SK-N-SH (cell line): ENCODE data around the gene UBA3. TPM values are rescaled to one million over a fixed set of nuclear protein-coding genes. Genes with fewer than 3 reads are reported as not detected.

ENCODE experiments used
- CTCF ChIA-PET: fragments of 300-600, 350-600 bp; formaldehyde crosslinking; extraction: SDS; loops from one replicate; lab custom pipeline; 2021; lab: Yijun Ruan, JAX
- POLR2A ChIA-PET: fragments of 350-600 bp; sonication (Branson Sonifier 250); formaldehyde crosslinking; extraction: SDS; loops from one replicate; lab custom pipeline; 2020; ENCODE audit warnings: antibody characterized with exemption, inconsistent platforms; lab: Yijun Ruan, JAX
- DNase-seq: peaks from one replicate; pipeline ENCODE4 v3.0.0; 2012
- H2AFZ ChIP-seq: fragments of 200-600 bp; sonication (generic); 2 replicates; pipeline ENCODE4 v1.8.1; 2016; ENCODE audit warnings: antibody characterized with exemption, mild to moderate bottlenecking, low read depth
- H3F3A ChIP-seq: fragments of 200-600 bp; sonication (generic); replicated peaks from 2 replicates; pipeline ENCODE3; 2016; ENCODE audit warnings: antibody characterized with exemption, mild to moderate bottlenecking; ENCODE audit not compliant: insufficient read depth
- H3K27ac ChIP-seq, 2 experiments: fragments of 200-500 bp in 1 of 2; fragments of 200-600 bp in 1 of 2; sonication (Bioruptor generic) in 1 of 2; sonication (generic), shearing (Covaris generic) in 1 of 2; 2 replicates each; pipeline versions ENCODE4 v1.5.1 to v1.6.1; 2014 to 2016; ENCODE audit warnings: low read depth in 2 of 2, inconsistent platforms in 1 of 2, low read length in 1 of 2, mild to moderate bottlenecking in 1 of 2, mixed read lengths in 1 of 2
- H3K27me3 ChIP-seq: fragments of 200-600 bp; sonication (generic), shearing (Covaris generic); 2 replicates; pipeline ENCODE4 v1.6.1; 2016; ENCODE audit warnings: mixed run types; ENCODE audit not compliant: insufficient read depth
- H3K36me3 ChIP-seq, 2 experiments: fragments of 200-500 bp in 1 of 2; fragments of 200-600 bp in 1 of 2; sonication (Bioruptor generic) in 1 of 2; sonication (generic) in 1 of 2; replicated peaks in 1 of 2; 2 replicates each; pipeline versions ENCODE3 to v1.5.1; 2014 to 2016; ENCODE audit warnings: low read length in 1 of 2, mild to moderate bottlenecking in 1 of 2; ENCODE audit not compliant: insufficient read depth in 2 of 2, control insufficient read depth in 1 of 2
- H3K4me1 ChIP-seq, 2 experiments: fragments of 200-500 bp in 1 of 2; fragments of 200-600 bp in 1 of 2; sonication (Bioruptor generic) in 1 of 2; sonication (generic), shearing (Covaris generic) in 1 of 2; 2 replicates each; pipeline versions ENCODE4 v1.5.1 to v1.6.1; 2014 to 2016; ENCODE audit warnings: low read depth in 1 of 2, low read length in 1 of 2, mixed run types in 1 of 2; ENCODE audit not compliant: insufficient read depth in 2 of 2, control insufficient read depth in 1 of 2
- H3K4me2 ChIP-seq: fragments of 200-600 bp; sonication (generic), shearing (Covaris generic); 2 replicates; pipeline ENCODE4 v1.6.1; 2017; ENCODE audit warnings: mixed run types
- H3K4me3 ChIP-seq, 2 experiments: fragments of 200-500 bp in 1 of 2; fragments of 200-600 bp in 1 of 2; sonication (Bioruptor generic) in 1 of 2; sonication (generic), shearing (Covaris generic) in 1 of 2; 2 replicates each; pipeline versions ENCODE4 v1.5.1 to v1.8.1; 2014 to 2016; ENCODE audit warnings: low read depth in 2 of 2, inconsistent platforms in 1 of 2, low read length in 1 of 2, mild to moderate bottlenecking in 1 of 2, mixed read lengths in 1 of 2, moderate library complexity in 1 of 2
- H3K79me2 ChIP-seq: fragments of 200-600 bp; sonication (generic); 2 replicates; pipeline ENCODE4 v1.8.1; 2017; ENCODE audit warnings: mild to moderate bottlenecking; ENCODE audit not compliant: insufficient read depth
- H3K9ac ChIP-seq: fragments of 200-600 bp; sonication (generic); 2 replicates; pipeline ENCODE4 v1.6.1; 2017; ENCODE audit warnings: mixed run types
- H3K9me2 ChIP-seq: fragments of 200-600 bp; sonication (generic); 2 replicates; pipeline ENCODE4 v1.6.1; 2017; ENCODE audit warnings: mixed run types
- H3K9me3 ChIP-seq: fragments of 200-600 bp; sonication (generic); 2 replicates; pipeline ENCODE4 v1.6.1; 2017; ENCODE audit warnings: mixed run types, mild to moderate bottlenecking, moderate library complexity
- H4K20me1 ChIP-seq: fragments of 200-600 bp; sonication (generic); 2 replicates; pipeline ENCODE4 v1.6.1; 2017; ENCODE audit warnings: mild to moderate bottlenecking, mixed run types; ENCODE audit not compliant: insufficient read depth
- ELF1 ChIP-seq: IDR thresholded peaks from 2 replicates; pipeline ENCODE4 v1.4.0; 2012
- EZH2phosphoT487 ChIP-seq: fragments of 200-600 bp; sonication (generic); IDR thresholded peaks from 2 replicates; pipeline ENCODE4 v1.6.1; 2017; ENCODE audit warnings: low read depth, mixed run types, mild to moderate bottlenecking, antibody characterized with exemption, moderate library complexity, borderline replicate concordance
- FOSL2 ChIP-seq: IDR thresholded peaks from 2 replicates; pipeline ENCODE4 v1.4.0; 2012; ENCODE audit warnings: low read depth, mild to moderate bottlenecking, moderate library complexity, borderline replicate concordance
- FOXJ3 ChIP-seq: sonication (generic); formaldehyde crosslinking; IDR thresholded peaks from 2 replicates; pipeline ENCODE4 v1.5.1; 2020; ENCODE audit warnings: mild to moderate bottlenecking, missing genetic modification reagents
- GABPA ChIP-seq: IDR thresholded peaks from 2 replicates; pipeline ENCODE4 v1.4.0; 2012; ENCODE audit warnings: low read depth, mild to moderate bottlenecking
- IRF3 ChIP-seq: fragments of 150-350 bp; IDR thresholded peaks from 2 replicates; pipeline ENCODE4 v1.6.1; 2016; ENCODE audit warnings: mild to moderate bottlenecking, low read depth, low read length
- NFIC ChIP-seq: IDR thresholded peaks from 2 replicates; pipeline ENCODE4 v1.4.0; 2012; ENCODE audit warnings: borderline replicate concordance
- NRF1 ChIP-seq: IDR thresholded peaks from 2 replicates; pipeline ENCODE4 v1.6.1; 2012; ENCODE audit warnings: low read depth, mild to moderate bottlenecking, low read length
- POLR2AphosphoS5 ChIP-seq: IDR thresholded peaks from 2 replicates; pipeline ENCODE4 v1.6.1; 2012; ENCODE audit warnings: low read depth, low read length
- RAD21 ChIP-seq: IDR thresholded peaks from 2 replicates; pipeline ENCODE4 v1.6.1; 2012; ENCODE audit warnings: mild to moderate bottlenecking, low read length
- RCOR1 ChIP-seq: fragments of 150-350 bp; IDR thresholded peaks from 2 replicates; pipeline ENCODE4 v1.6.1; 2017; ENCODE audit warnings: antibody characterized with exemption, low read length
- SIN3A ChIP-seq: IDR thresholded peaks from 2 replicates; pipeline ENCODE4 v1.6.1; 2012; ENCODE audit warnings: low read depth, mild to moderate bottlenecking, low read length, moderate library complexity, borderline replicate concordance
- TAF1 ChIP-seq: IDR thresholded peaks from 2 replicates; pipeline ENCODE4 v1.6.1; 2012; ENCODE audit warnings: low read depth, mild to moderate bottlenecking, low read length, moderate library complexity, borderline replicate concordance
- TCF12 ChIP-seq: IDR thresholded peaks from 2 replicates; pipeline ENCODE4 v1.4.0; 2012
- TEAD4 ChIP-seq: IDR thresholded peaks from 2 replicates; pipeline ENCODE4 v1.4.0; 2012; ENCODE audit warnings: mild to moderate bottlenecking, borderline replicate concordance; ENCODE audit not compliant: insufficient read depth
- USF1 ChIP-seq: IDR thresholded peaks from 2 replicates; pipeline ENCODE4 v1.4.0; 2012; ENCODE audit warnings: low read depth, borderline replicate concordance
- USF2 ChIP-seq: fragments of 150-350 bp; IDR thresholded peaks from 2 replicates; pipeline ENCODE4 v1.6.1; 2017; ENCODE audit warnings: antibody characterized with exemption, low read length, low read depth, borderline replicate concordance
- YY1 ChIP-seq: IDR thresholded peaks from 2 replicates; pipeline ENCODE4 v1.4.0; 2012; ENCODE audit warnings: low read depth, mild to moderate bottlenecking
- ZBTB33 ChIP-seq: IDR thresholded peaks from 2 replicates; pipeline ENCODE4 v1.4.0; 2012; ENCODE audit warnings: low read depth, borderline replicate concordance
- WGBS: methylation state at CpG from one replicate; pipeline ENCODE4 v1.1.6; 2017; ENCODE audit warnings: low lambda C conversion rate; 5-methylcytosine and 5-hydroxymethylcytosine counted together
- polyA plus RNA-seq, 3 experiments: library from polyadenylated mRNA; depleted of rRNA; stranded (reverse); fragments of >200 nt; gene quantifications; 2 replicates each; pipeline ENCODE4 v1.2.3, GENCODE V29; 2012
- TF ChIP-seq, protein P1 (sequence below): IDR thresholded peaks from 2 replicates; pipeline ENCODE4; 2012
- TF ChIP-seq, protein P2 (sequence below): fragments of 200-600 bp; sonication (generic); IDR thresholded peaks from 2 replicates; pipeline ENCODE4 v1.6.1; 2017; ENCODE audit warnings: antibody characterized with exemption, mild to moderate bottlenecking, moderate library complexity

UBA3 gene
- polyA plus RNA-seq, 1 of the 3 experiments (the other 2 are of a cell fraction), result 43.0 TPM

DNA sequence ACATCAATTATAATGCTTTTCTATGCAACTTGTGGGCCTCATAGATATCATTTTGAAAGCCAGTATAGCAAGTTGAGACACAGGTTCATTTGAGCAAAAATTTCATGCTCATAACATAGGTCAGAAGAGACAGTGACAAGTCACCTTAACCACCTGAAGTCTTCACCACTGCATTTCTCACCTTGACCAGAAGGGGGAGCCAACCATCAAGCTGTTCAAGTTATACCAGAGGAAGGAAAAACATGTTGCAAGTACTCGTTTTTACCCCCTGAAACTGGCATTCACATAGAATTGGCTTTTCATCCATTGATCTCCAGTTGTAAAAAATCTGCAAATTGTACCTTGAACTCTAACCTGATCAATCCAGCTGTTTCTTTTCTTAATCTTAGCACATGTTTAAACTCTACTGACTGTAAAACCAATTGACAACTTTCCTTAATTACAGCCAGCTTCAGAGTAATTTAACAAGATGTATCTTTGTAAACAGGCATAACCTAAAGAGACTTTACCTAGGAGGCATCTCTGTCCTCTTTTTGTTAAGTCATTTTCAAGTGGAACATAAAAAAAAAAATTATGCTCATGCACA is 40.8 kb upstream of the UBA3 start (continued):
- TF ChIP-seq USF1 (no peak), RAD21 (peak; percentile 86)
- TF ChIP-seq, protein P1, sequence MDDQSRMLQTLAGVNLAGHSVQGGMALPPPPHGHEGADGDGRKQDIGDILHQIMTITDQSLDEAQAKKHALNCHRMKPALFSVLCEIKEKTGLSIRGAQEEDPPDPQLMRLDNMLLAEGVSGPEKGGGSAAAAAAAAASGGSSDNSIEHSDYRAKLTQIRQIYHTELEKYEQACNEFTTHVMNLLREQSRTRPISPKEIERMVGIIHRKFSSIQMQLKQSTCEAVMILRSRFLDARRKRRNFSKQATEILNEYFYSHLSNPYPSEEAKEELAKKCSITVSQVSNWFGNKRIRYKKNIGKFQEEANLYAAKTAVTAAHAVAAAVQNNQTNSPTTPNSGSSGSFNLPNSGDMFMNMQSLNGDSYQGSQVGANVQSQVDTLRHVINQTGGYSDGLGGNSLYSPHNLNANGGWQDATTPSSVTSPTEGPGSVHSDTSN, result no peak
- TF ChIP-seq, protein P2, sequence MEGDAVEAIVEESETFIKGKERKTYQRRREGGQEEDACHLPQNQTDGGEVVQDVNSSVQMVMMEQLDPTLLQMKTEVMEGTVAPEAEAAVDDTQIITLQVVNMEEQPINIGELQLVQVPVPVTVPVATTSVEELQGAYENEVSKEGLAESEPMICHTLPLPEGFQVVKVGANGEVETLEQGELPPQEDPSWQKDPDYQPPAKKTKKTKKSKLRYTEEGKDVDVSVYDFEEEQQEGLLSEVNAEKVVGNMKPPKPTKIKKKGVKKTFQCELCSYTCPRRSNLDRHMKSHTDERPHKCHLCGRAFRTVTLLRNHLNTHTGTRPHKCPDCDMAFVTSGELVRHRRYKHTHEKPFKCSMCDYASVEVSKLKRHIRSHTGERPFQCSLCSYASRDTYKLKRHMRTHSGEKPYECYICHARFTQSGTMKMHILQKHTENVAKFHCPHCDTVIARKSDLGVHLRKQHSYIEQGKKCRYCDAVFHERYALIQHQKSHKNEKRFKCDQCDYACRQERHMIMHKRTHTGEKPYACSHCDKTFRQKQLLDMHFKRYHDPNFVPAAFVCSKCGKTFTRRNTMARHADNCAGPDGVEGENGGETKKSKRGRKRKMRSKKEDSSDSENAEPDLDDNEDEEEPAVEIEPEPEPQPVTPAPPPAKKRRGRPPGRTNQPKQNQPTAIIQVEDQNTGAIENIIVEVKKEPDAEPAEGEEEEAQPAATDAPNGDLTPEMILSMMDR, result peak; percentile 97

- Histone ChIP-seq H3K79me2 (no peaks in the 10 kb centered on the region), H3F3A (no peaks in the 10 kb centered on the region), H3K9ac (no peak overlapping the region), H3K4me1 (no peaks in the 10 kb centered on the region), H3K4me2 (no peak overlapping the region), H3K4me3 (no peak overlapping the region), H3K36me3 (no peaks in the 10 kb centered on the region), H3K27ac (no peak overlapping the region), H2AFZ (no peak overlapping the region; the same call in 1 of the 2 replicates), H3K27me3 (no peaks in the 10 kb centered on the region), H4K20me1 (no peaks in the 10 kb centered on the region), H3K9me2 (no peaks in the 10 kb centered on the region), H3K9me3 (no peaks in the 10 kb centered on the region)
- ChIA-PET POLR2A (no interaction called here), CTCF (interaction anchor here (0.8 to 6.7 kb wide), 22 partner anchors 11 to 617 kb away, joined by 3 to 58 read pairs (median 8); partner anchors contain the start of gene TMF1)
- no peak for DNase-seq
- 63% methylated on average over 5 of the region's 5 CpGs for WGBS
- TF ChIP-seq NFIC (no peak), TAF1 (no peak), USF2 (no peak), SIN3A (no peak), NRF1 (no peak), RCOR1 (no peak), FOSL2 (no peak), EZH2phosphoT487 (no peak), FOXJ3 (CRISPR knock-in tag) (no peak), POLR2AphosphoS5 (no peak), ZBTB33 (no peak), TEAD4 (no peak), YY1 (no peak), GABPA (no peak), IRF3 (no peak), TCF12 (no peak), ELF1 (no peak)
- TF ChIP-seq, protein P2, result no peak
These were observed 39.5 kb upstream of the UBA3 start for GRCh38 chr3:69119681-69120080.
